KMS-11 (cell line): Measurements from ENCODE around the gene HEPHL1.

Source experiments
- H2AFZ ChIP-seq: fragments of 200-600 bp; sonication (generic); 2 replicates; pipeline ENCODE4 v1.6.1; 2016; ENCODE audit warnings: antibody characterized with exemption, mixed run types, low read depth
- H3K27ac ChIP-seq: fragments of 200-600 bp; sonication (generic); 2 replicates; pipeline ENCODE4 v1.6.1; 2016; ENCODE audit warnings: mild to moderate bottlenecking, mixed run types
- H3K27me3 ChIP-seq: fragments of 200-600 bp; sonication (generic); 2 replicates; pipeline ENCODE4 v1.6.1; 2017; ENCODE audit warnings: mild to moderate bottlenecking, low read depth, mixed run types, moderate library complexity; ENCODE audit not compliant: insufficient read depth
- H3K36me3 ChIP-seq: fragments of 200-600 bp; sonication (generic); 2 replicates; pipeline ENCODE4 v1.6.1; 2017; ENCODE audit warnings: mild to moderate bottlenecking, mixed run types; ENCODE audit not compliant: insufficient read depth
- H3K4me1 ChIP-seq: fragments of 200-600 bp; sonication (generic); 2 replicates; pipeline ENCODE4 v1.6.1; 2016; ENCODE audit warnings: mild to moderate bottlenecking, low read depth, mixed run types; ENCODE audit not compliant: poor library complexity, severe bottlenecking
- H3K4me2 ChIP-seq: fragments of 200-600 bp; sonication (generic); 2 replicates; pipeline ENCODE4 v1.7.0; 2016; ENCODE audit warnings: mild to moderate bottlenecking, mixed run types
- H3K4me3 ChIP-seq: fragments of 200-600 bp; sonication (generic); IDR thresholded peaks from 2 replicates; pipeline ENCODE4 v1.6.1; 2017; ENCODE audit warnings: low read depth, low read length, mixed read lengths; ENCODE audit not compliant: insufficient read depth
- H3K79me2 ChIP-seq: fragments of 200-600 bp; sonication (generic); 2 replicates; pipeline ENCODE4 v1.6.1; 2016; ENCODE audit warnings: low read depth, mixed run types; ENCODE audit not compliant: insufficient read depth
- H3K9ac ChIP-seq: fragments of 200-600 bp; sonication (generic); 2 replicates; pipeline ENCODE4 v1.6.1; 2016; ENCODE audit warnings: mild to moderate bottlenecking, mixed run types
- H4K20me1 ChIP-seq: fragments of 200-600 bp; sonication (generic); 2 replicates; pipeline ENCODE4 v1.6.1; 2016; ENCODE audit warnings: mild to moderate bottlenecking, mixed run types; ENCODE audit not compliant: insufficient read depth
- CTCF ChIP-seq: fragments of 200-600 bp; sonication (generic); conservative IDR thresholded peaks from 2 replicates; pipeline ENCODE4 v1.6.1; 2017; ENCODE audit warnings: low read depth, mild to moderate bottlenecking, antibody characterized with exemption, low read length, moderate library complexity, mixed read lengths

Gene HEPHL1

DNA sequence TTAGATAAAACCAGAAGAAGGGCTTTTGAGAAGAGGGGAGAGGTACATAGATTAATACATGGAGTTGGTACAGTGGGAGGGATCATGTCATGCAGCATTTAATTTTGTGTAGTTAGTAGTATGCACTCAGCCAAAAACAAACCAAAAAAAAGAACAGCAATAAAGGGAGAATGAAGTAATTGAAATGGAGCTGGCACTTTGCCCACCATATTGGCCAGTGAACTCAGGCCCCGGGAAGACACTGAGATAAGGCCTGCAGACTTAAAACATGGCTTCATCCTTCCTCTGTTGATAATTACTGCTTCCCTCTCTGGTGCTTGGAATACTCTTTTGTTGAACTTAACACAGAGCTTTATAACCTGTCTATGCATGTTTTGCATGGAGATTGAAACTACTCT, 110.6 kb downstream of the HEPHL1 start:
- Histone ChIP-seq H3K79me2 (peaks cover 17% of the 10 kb centered on the region; the same call in 1 of the 2 replicates), H3K4me2 (no peak overlapping the region), H3K9ac (no peak overlapping the region), H3K4me3 (no peak overlapping the region), H2AFZ (no peak overlapping the region), H3K4me1 (peaks cover 17% of the 10 kb centered on the region), H4K20me1 (no peaks in the 10 kb centered on the region), H3K36me3 (no peaks in the 10 kb centered on the region), H3K27ac (no peak overlapping the region), H3K27me3 (no peaks in the 10 kb centered on the region)
- TF ChIP-seq CTCF: no peak

DNA sequence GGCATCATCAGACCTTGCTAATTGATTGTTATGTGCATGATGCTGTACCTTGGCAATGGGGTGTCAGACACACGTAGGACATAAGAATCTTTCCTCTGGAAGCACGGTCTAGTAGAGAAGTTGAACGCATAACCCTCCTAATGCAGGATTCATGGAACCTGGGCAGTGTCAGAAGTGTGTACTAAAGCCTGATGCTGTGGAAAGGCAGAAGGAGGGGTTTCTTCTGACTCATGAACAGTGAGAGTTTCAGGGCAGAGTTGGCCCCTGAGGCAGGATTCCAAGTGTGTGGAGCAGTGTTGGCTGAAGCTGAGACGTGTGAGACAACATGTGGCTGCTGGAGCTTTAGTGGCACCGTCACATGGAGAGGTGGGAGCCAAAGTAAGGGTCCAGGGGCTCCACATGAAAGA, 111.0 kb downstream of the HEPHL1 start:
- Histone ChIP-seq H3K4me1 (peaks cover 17% of the 10 kb centered on the region), H3K27ac (no peak overlapping the region), H3K4me3 (no peak overlapping the region), H2AFZ (no peak overlapping the region), H4K20me1 (no peaks in the 10 kb centered on the region), H3K79me2 (peaks cover 17% of the 10 kb centered on the region; the same call in 1 of the 2 replicates), H3K27me3 (no peaks in the 10 kb centered on the region), H3K36me3 (no peaks in the 10 kb centered on the region), H3K9ac (no peak overlapping the region), H3K4me2 (no peak overlapping the region)
- no peak for TF ChIP-seq CTCF

- Histone ChIP-seq H3K4me2 (no peak overlapping the region), H2AFZ (no peak overlapping the region), H3K9ac (no peak overlapping the region), H4K20me1 (no peaks in the 10 kb centered on the region), H3K36me3 (no peaks in the 10 kb centered on the region), H3K27ac (no peak overlapping the region), H3K4me1 (peaks cover 9% of the 10 kb centered on the region), H3K27me3 (no peaks in the 10 kb centered on the region), H3K79me2 (peaks cover 17% of the 10 kb centered on the region; the same call in 1 of the 2 replicates), H3K4me3 (no peak overlapping the region)
- no peak for TF ChIP-seq CTCF
Observed at GRCh38 chr11:94132823-94133408, 111.8 kb downstream of the HEPHL1 start.

GRCh38 chr11:94133752-94134151, 112.6 kb downstream of the HEPHL1 start:
- H4K20me1 ChIP-seq: no peaks in the 10 kb centered on the region
- H3K36me3 ChIP-seq: no peaks in the 10 kb centered on the region
- TF ChIP-seq CTCF: no peak
- no peak overlapping the region for H3K9ac ChIP-seq
- no peak overlapping the region for H3K4me3 ChIP-seq
- peaks cover 17% of the 10 kb centered on the region; the same call in 1 of the 2 replicates for H3K79me2 ChIP-seq
- H2AFZ ChIP-seq: no peak overlapping the region
- H3K27me3 ChIP-seq: no peaks in the 10 kb centered on the region
- peaks cover 9% of the 10 kb centered on the region for H3K4me1 ChIP-seq
- no peak overlapping the region for H3K27ac ChIP-seq
- no peak overlapping the region for H3K4me2 ChIP-seq
